ENCODE results near the gene OPCML.

The OPCML gene

GRCh38 chr11:133443206-133443747 lies 89.0 kb downstream of the OPCML start:
- H3K27ac ChIP-seq = no peak overlapping the region
- TF ChIP-seq ZFX (IDR thresholded peaks at IDR 0.05; ENCODE audit: borderline replicate concordance) (no peak), CTCF (IDR thresholded peaks at IDR 0.05) (no peak)

GRCh38 chr11:133441964-133442660 lies 90.2 kb downstream of the OPCML start:
- TF ChIP-seq CTCF (IDR thresholded peaks at IDR 0.05) = no peak
- TF ChIP-seq ZFX (IDR thresholded peaks at IDR 0.05; ENCODE audit: borderline replicate concordance) = no peak
- H3K27ac ChIP-seq = no peak overlapping the region

GRCh38 chr11:133425992-133426391 lies 106.3 kb downstream of the OPCML start:
- no peak overlapping the region for H3K27ac ChIP-seq
- TF ChIP-seq ZFX (IDR thresholded peaks at IDR 0.05; ENCODE audit: borderline replicate concordance) = no peak
- TF ChIP-seq CTCF (IDR thresholded peaks at IDR 0.05) = no peak

GRCh38 chr11:133425245-133425644 lies 107.1 kb downstream of the OPCML start:
- TF ChIP-seq CTCF (IDR thresholded peaks at IDR 0.05) = no peak
- no peak for TF ChIP-seq ZFX (IDR thresholded peaks at IDR 0.05; ENCODE audit: borderline replicate concordance)
- no peak overlapping the region for H3K27ac ChIP-seq

- no peak overlapping the region for H3K27ac ChIP-seq
- TF ChIP-seq CTCF (IDR thresholded peaks at IDR 0.05) (no peak), ZFX (IDR thresholded peaks at IDR 0.05; ENCODE audit: borderline replicate concordance) (no peak)
Observed at GRCh38 chr11:133418218-133418617, 114.1 kb downstream of the OPCML start.

- TF ChIP-seq CTCF (IDR thresholded peaks at IDR 0.05) = no peak
- TF ChIP-seq ZFX (IDR thresholded peaks at IDR 0.05; ENCODE audit: borderline replicate concordance) = no peak
- H3K27ac ChIP-seq = no peak overlapping the region
Observed at GRCh38 chr11:133414506-133414905, 117.8 kb downstream of the OPCML start.

- no peak overlapping the region for H3K27ac ChIP-seq
- no peak for TF ChIP-seq ZFX (IDR thresholded peaks at IDR 0.05; ENCODE audit: borderline replicate concordance)
- no peak for TF ChIP-seq CTCF (IDR thresholded peaks at IDR 0.05)
Observed at GRCh38 chr11:133413703-133414102, 118.6 kb downstream of the OPCML start.
